CD4-positive, alpha-beta memory T cell (primary cell): Measurements from ENCODE around the gene HDHD5. TPM values are rescaled to one million over a fixed set of nuclear protein-coding genes. Genes with fewer than 3 reads are reported as not detected.

ENCODE experiments used
- CTCF ChIA-PET: fragments of 350-600 bp; sonication (Branson Sonifier 250); formaldehyde crosslinking; loops from one replicate; lab custom pipeline; 2021; ENCODE audit warnings: inconsistent platforms; ENCODE audit not compliant: partially characterized antibody; lab: Charles Lee
- POLR2A ChIA-PET: fragments of 350-600 bp; sonication (Branson Sonifier 250); formaldehyde crosslinking; loops from one replicate; lab custom pipeline; 2021; ENCODE audit not compliant: partially characterized antibody; lab: Charles Lee
- DNase-seq, 5 donors: peaks; one replicate each; pipeline versions ENCODE4 v3.0.0 to v3.0.0-alpha.2; 2020 to 2022; ENCODE audit warnings: mixed read lengths in 1 of 5
- H3K27ac ChIP-seq: one replicate; pipeline ENCODE4 v1.7.0; 2013; ENCODE audit warnings: low read depth, low read length
- H3K27me3 ChIP-seq: 2 replicates; pipeline ENCODE4 v1.7.0; 2013; ENCODE audit warnings: mild to moderate bottlenecking, low read length, moderate library complexity; ENCODE audit not compliant: insufficient read depth
- H3K36me3 ChIP-seq: 2 replicates; pipeline ENCODE4 v1.7.0; 2013; ENCODE audit warnings: mild to moderate bottlenecking, low read length, moderate library complexity; ENCODE audit not compliant: insufficient read depth
- H3K4me1 ChIP-seq: 2 replicates; pipeline ENCODE4 v1.7.0; 2013; ENCODE audit warnings: mild to moderate bottlenecking, low read length, moderate library complexity; ENCODE audit not compliant: insufficient read depth
- H3K4me3 ChIP-seq, 2 donors: one replicate each; pipeline ENCODE4 v1.7.0; 2013; ENCODE audit warnings: low read length in 2 of 2, mild to moderate bottlenecking in 1 of 2
- H3K9me3 ChIP-seq, 2 donors: one replicate each; pipeline ENCODE4 v1.7.0; 2013; ENCODE audit warnings: low read length in 2 of 2, control low read depth in 1 of 2; ENCODE audit not compliant: control insufficient read depth in 1 of 2
- H3K27ac Mint-ChIP-seq, 7 donors: one replicate each; pipeline ENCODE4 v1.8.0; 2020 to 2021; ENCODE audit warnings: mixed read lengths in 7 of 7, mild to moderate bottlenecking in 6 of 7, inconsistent platforms in 3 of 7, moderate library complexity in 3 of 7
- H3K27me3 Mint-ChIP-seq, 2 donors: one replicate each; pipeline ENCODE4 v1.8.0; 2020 to 2021; ENCODE audit warnings: mixed read lengths in 2 of 2
- H3K36me3 Mint-ChIP-seq, 2 donors: one replicate each; pipeline ENCODE4 v1.8.0; 2020 to 2021; ENCODE audit warnings: mixed read lengths in 2 of 2, inconsistent platforms in 1 of 2, mild to moderate bottlenecking in 1 of 2
- H3K4me1 Mint-ChIP-seq, 4 donors: one replicate each; pipeline ENCODE4 v1.8.0; 2020 to 2021; ENCODE audit warnings: mixed read lengths in 4 of 4, mild to moderate bottlenecking in 1 of 4
- H3K4me3 Mint-ChIP-seq, 8 donors: one replicate each; pipeline ENCODE4 v1.8.0; 2020 to 2021; ENCODE audit warnings: mixed read lengths in 8 of 8, mild to moderate bottlenecking in 7 of 8, moderate library complexity in 6 of 8, inconsistent platforms in 3 of 8
- H3K9me3 Mint-ChIP-seq, 8 donors: one replicate each; pipeline ENCODE4 v1.8.0; 2020 to 2021; ENCODE audit warnings: mixed read lengths in 8 of 8, mild to moderate bottlenecking in 5 of 8, inconsistent platforms in 3 of 8, moderate library complexity in 1 of 8
- intact Hi-C: fragments of 100-400 bp; cut with micrococcal nuclease; formaldehyde crosslinking; loops from one replicate; pipeline ENCODE4 v1.15.1; 2023
- polyA plus RNA-seq, 2 donors: library from polyadenylated mRNA; unstranded; fragments of 300-500 nt; fragmentation: Illumina TruSeq; gene quantifications; one replicate each; pipeline ENCODE4 v1.2.3, GENCODE V29; 2021
- total RNA-seq, 2 experiments: library from RNA; stranded (reverse); gene quantifications; one replicate each; pipeline ENCODE4 v1.2.3, GENCODE V29; 2021

Gene HDHD5
- total and polyA plus RNA-seq, 4 experiments from 2014 or later: 23.1 to 86.7 (median 37.4) TPM

- peaks cover 25 to 39% (median 30%) of the 10 kb centered on the region in 4 donors for H3K4me1 Mint-ChIP-seq
- peak within 1 kb of the TSS; percentile 51 to 74 (median 62) for H3K4me3 Mint-ChIP-seq
- H3K9me3 Mint-ChIP-seq: no peaks in the 10 kb centered on the region
- peak within 1 kb of the TSS in 1 of 7 donors; percentile 23 for H3K27ac Mint-ChIP-seq
- peaks cover 8 to 15% of the 10 kb centered on the region in 2 donors for H3K27me3 Mint-ChIP-seq
- Histone ChIP-seq H3K27me3 (peaks cover 14% of the 10 kb centered on the region), H3K4me3 (no peak within 1 kb of the TSS), H3K4me1 (peaks cover 44% of the 10 kb centered on the region), H3K27ac (no peak within 1 kb of the TSS), H3K9me3 (no peaks in the 10 kb centered on the region), H3K36me3 (no peaks in the 10 kb centered on the region)
- DNase-seq: no peak
- intact Hi-C loops: loop anchor here (5.0 kb wide), 1 partner anchor 34 kb away; no protein-coding TSS in a partner anchor
- POLR2A ChIA-PET: interaction anchor here (0.6 kb wide), 1 partner anchor 35 kb away, joined by 3 read pairs; no protein-coding TSS in a partner anchor
- CTCF ChIA-PET: no interaction called here
- no peaks in the 10 kb centered on the region for H3K36me3 Mint-ChIP-seq
Observed at GRCh38 chr22:17121233-17122195, 37.6 kb downstream of the HDHD5 start, which contains the start of gene TMEM121B. TSS of gene TMEM121B (minus strand) at chr22:17121360. CDS start at chr22:17121127, 233 bp downstream.

DNA sequence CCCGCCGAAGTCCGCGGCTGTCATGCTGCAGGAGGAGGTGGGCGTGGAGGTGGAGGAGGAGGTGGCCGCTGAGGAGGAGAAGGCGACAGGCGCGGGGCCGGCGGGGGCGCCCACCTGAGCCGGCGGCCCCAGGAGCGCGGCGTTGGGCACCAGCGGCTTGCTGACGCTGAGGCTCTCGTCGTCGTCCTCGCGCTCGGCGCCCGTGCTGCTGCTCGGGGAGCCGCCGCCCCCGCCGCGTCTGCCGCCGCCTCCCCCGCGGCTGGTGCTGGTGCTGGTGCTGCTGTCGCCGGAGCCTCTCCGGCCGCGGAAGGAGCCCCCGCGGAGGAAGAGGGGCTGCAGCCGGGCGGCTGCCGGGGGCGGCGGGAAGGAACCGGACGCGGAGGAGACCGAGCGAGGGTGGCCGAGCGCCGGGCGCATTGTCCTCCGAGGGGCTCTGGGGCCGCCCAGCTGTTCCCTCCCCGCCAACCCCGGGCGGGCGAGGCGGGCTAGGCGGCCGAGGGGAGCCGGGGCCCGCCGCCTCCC lies 38.3 kb downstream of the HDHD5 start:
- no peak overlapping the region for H3K27ac Mint-ChIP-seq
- intact Hi-C loops: loop anchor here (1.0 to 5.0 kb wide), 2 partner anchors 33 to 39 kb away; partner anchors contain the start of gene HDHD5
- Histone ChIP-seq H3K9me3 (no peaks in the 10 kb centered on the region), H3K4me1 (peaks cover 51% of the 10 kb centered on the region), H3K4me3 (no peak overlapping the region), H3K27ac (no peak overlapping the region), H3K36me3 (no peaks in the 10 kb centered on the region), H3K27me3 (peaks cover 14% of the 10 kb centered on the region)
- H3K4me1 Mint-ChIP-seq: peaks cover 32 to 46% (median 38%) of the 10 kb centered on the region in 4 donors
- no peak for DNase-seq
- no peak overlapping the region for H3K4me3 Mint-ChIP-seq
- no peaks in the 10 kb centered on the region for H3K9me3 Mint-ChIP-seq
- H3K27me3 Mint-ChIP-seq: peaks cover 8 to 15% of the 10 kb centered on the region in 2 donors
- POLR2A ChIA-PET: no interaction called here
- H3K36me3 Mint-ChIP-seq: no peaks in the 10 kb centered on the region
- CTCF ChIA-PET: no interaction called here

- Histone ChIP-seq H3K36me3 (no peaks in the 10 kb centered on the region), H3K4me1 (peaks cover 56% of the 10 kb centered on the region), H3K9me3 (no peaks in the 10 kb centered on the region), H3K27me3 (peaks cover 14% of the 10 kb centered on the region), H3K4me3 (no peak overlapping the region), H3K27ac (no peak overlapping the region)
- Mint-ChIP-seq H3K4me1 (peaks cover 37 to 51% (median 42%) of the 10 kb centered on the region in 4 donors), H3K9me3 (no peaks in the 10 kb centered on the region), H3K27ac (no peak overlapping the region), H3K36me3 (no peaks in the 10 kb centered on the region), H3K4me3 (peak overlapping the region in 3 of 8 donors; percentile 15 to 57 (median 32)), H3K27me3 (peaks cover 8 to 15% of the 10 kb centered on the region in 2 donors)
- intact Hi-C loops: loop anchor here (1.0 to 5.0 kb wide), 2 partner anchors 33 to 39 kb away; partner anchors contain the start of gene HDHD5
- POLR2A ChIA-PET: interaction anchor here (1.1 kb wide), 1 partner anchor 51 kb away, joined by 3 read pairs; no protein-coding TSS in a partner anchor
- CTCF ChIA-PET: no interaction called here
- peak in 4 of 5 donors; percentile 47 to 62 (median 56) for DNase-seq
Observed at GRCh38 chr22:17120281-17120680, 38.8 kb downstream of the HDHD5 start.

DNA sequence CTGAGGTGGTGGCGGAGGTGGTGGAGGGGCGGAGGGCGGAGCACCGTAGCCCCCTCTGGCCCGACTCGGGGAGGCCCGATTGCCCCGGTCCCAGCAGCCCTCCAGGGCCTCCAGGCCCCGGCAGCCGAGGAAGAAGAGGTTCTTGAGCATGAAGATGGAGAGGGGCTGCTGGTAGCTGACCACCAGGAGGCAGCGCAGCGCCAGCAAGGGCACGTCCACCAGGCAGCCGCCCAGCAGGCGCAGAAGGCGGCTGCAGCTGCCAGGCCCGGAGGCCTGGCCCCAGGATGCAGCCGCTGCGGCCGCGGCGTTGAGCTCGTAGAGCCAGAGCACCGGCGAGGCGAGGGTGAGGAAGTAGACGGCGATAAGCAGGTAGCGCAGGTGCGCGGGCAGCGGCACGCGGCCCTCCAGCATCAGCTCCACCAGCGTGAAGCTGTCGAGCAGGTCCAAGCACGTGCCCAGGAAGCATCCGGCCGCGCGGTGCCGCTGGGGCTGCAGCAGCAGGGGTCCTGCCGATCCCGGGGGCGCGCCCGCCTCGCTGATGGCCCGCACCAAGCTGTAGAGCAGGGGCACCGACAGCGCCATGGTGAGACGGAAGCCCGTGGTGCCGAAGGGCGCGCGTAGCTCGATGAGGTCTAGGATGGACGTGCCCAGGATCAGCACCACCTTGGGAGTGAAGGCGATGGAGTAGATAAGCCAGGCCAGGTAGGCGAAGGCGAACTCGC lies 39.4 kb downstream of the HDHD5 start:
- Histone ChIP-seq H3K9me3 (no peaks in the 10 kb centered on the region), H3K27me3 (peaks cover 14% of the 10 kb centered on the region), H3K4me3 (no peak overlapping the region), H3K4me1 (peaks cover 62% of the 10 kb centered on the region), H3K36me3 (no peaks in the 10 kb centered on the region), H3K27ac (no peak overlapping the region)
- H3K27me3 Mint-ChIP-seq: peaks cover 8 to 11% of the 10 kb centered on the region in 2 donors
- peaks cover 43 to 58% (median 48%) of the 10 kb centered on the region in 4 donors for H3K4me1 Mint-ChIP-seq
- ChIA-PET POLR2A (interaction anchor here (0.9 to 1.1 kb wide), 2 partner anchors 33 to 52 kb away, joined by 3 read pairs; no protein-coding TSS in a partner anchor), CTCF (no interaction called here)
- intact Hi-C loops: loop anchor here (1.0 to 5.0 kb wide), 2 partner anchors 32 to 40 kb away; partner anchors contain the start of gene HDHD5
- no peaks in the 10 kb centered on the region for H3K36me3 Mint-ChIP-seq
- no peaks in the 10 kb centered on the region for H3K9me3 Mint-ChIP-seq
- no peak for DNase-seq
- peak overlapping the region in 5 of 8 donors; percentile 29 to 68 (median 43) for H3K4me3 Mint-ChIP-seq
- H3K27ac Mint-ChIP-seq: no peak overlapping the region

DNA sequence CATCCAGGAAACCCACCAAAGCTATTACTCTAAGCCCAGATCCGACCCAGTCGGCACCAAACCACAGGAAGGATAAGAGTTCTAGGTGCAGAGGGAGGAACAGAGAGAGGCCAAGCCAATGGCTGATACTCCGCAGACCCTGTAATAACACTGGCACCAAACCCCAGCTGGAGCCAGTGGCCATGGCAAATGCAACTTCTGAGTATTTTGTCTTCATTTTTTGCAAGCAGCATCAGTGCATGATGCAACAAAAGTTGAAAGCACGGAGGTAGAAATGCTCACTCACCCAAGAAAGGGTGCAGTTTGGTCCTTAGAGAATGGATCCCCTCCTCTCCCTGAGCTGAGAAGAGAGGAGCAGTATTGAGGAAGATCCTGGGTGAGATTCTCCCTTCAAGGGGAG lies 40.7 kb downstream of the HDHD5 start:
- H3K4me1 Mint-ChIP-seq: peaks cover 47 to 71% (median 56%) of the 10 kb centered on the region in 4 donors
- no peak for DNase-seq
- POLR2A ChIA-PET: interaction anchor here (0.8 to 5.6 kb wide), 4 partner anchors 12 to 53 kb away, joined by 3 to 68 read pairs (median 10); partner anchors contain the start of gene IL17RA
- H3K9me3 Mint-ChIP-seq: no peaks in the 10 kb centered on the region
- Histone ChIP-seq H3K4me1 (peaks cover 65% of the 10 kb centered on the region), H3K36me3 (no peaks in the 10 kb centered on the region), H3K9me3 (no peaks in the 10 kb centered on the region), H3K27ac (no peak overlapping the region), H3K4me3 (peak overlapping the region in 1 of 2 donors; percentile 29), H3K27me3 (peaks cover 14% of the 10 kb centered on the region)
- H3K4me3 Mint-ChIP-seq: peak overlapping the region; percentile 66 to 86 (median 78)
- CTCF ChIA-PET: interaction anchor here (1.2 to 3.4 kb wide), 2 partner anchors 30 to 53 kb away, joined by 4 to 15 read pairs; no protein-coding TSS in a partner anchor
- H3K27ac Mint-ChIP-seq: peak overlapping the region; percentile 11 to 95 (median 78)
- intact Hi-C loops: no loop called here
- peaks cover 7 to 8% of the 10 kb centered on the region in 2 donors for H3K27me3 Mint-ChIP-seq
- no peaks in the 10 kb centered on the region for H3K36me3 Mint-ChIP-seq

GRCh38 chr22:17117890-17118289 lies 41.2 kb downstream of the HDHD5 start:
- intact Hi-C loops: loop anchor here (1.0 kb wide), 1 partner anchor 99 kb away; no protein-coding TSS in a partner anchor
- POLR2A ChIA-PET: interaction anchor here (0.8 to 5.6 kb wide), 5 partner anchors 11 to 54 kb away, joined by 3 to 68 read pairs (median 3); partner anchors contain the start of gene IL17RA
- Mint-ChIP-seq H3K9me3 (no peaks in the 10 kb centered on the region), H3K27ac (peak overlapping the region; percentile 11 to 95 (median 78)), H3K27me3 (peaks cover 7 to 8% of the 10 kb centered on the region in 2 donors), H3K4me1 (peaks cover 47 to 72% (median 60%) of the 10 kb centered on the region in 4 donors), H3K4me3 (peak overlapping the region; percentile 66 to 86 (median 78)), H3K36me3 (no peaks in the 10 kb centered on the region)
- Histone ChIP-seq H3K27me3 (peaks cover 14% of the 10 kb centered on the region), H3K4me1 (peaks cover 65% of the 10 kb centered on the region), H3K9me3 (no peaks in the 10 kb centered on the region), H3K4me3 (peak overlapping the region in 1 of 2 donors; percentile 29), H3K27ac (no peak overlapping the region), H3K36me3 (no peaks in the 10 kb centered on the region)
- CTCF ChIA-PET: interaction anchor here (1.2 to 3.4 kb wide), 2 partner anchors 30 to 53 kb away, joined by 4 to 15 read pairs; no protein-coding TSS in a partner anchor
- peak in 4 of 5 donors; percentile 19 to 32 (median 30) for DNase-seq
